Neural cell (in vitro differentiated cells): ENCODE results near the gene WDR11. TPM values are rescaled to one million over a fixed set of nuclear protein-coding genes. Genes with fewer than 3 reads are reported as not detected.

Experiments used
- H2AFZ ChIP-seq: fragments of 200-600, 300-800 bp; sonication (generic), shearing (Covaris generic); 2 replicates; pipeline ENCODE4 v1.6.0; 2014; ENCODE audit warnings: low read depth, mild to moderate bottlenecking, antibody characterized with exemption, low read length, moderate library complexity
- H3F3A ChIP-seq: fragments of 200-600 bp; shearing (Covaris generic); 2 replicates; pipeline ENCODE4 v1.6.1; 2016; ENCODE audit warnings: mild to moderate bottlenecking, moderate library complexity, mixed read lengths, antibody characterized with exemption, low read length; ENCODE audit not compliant: insufficient read depth, poor library complexity, severe bottlenecking
- H3K27ac ChIP-seq: fragments of 200-600, 300-800 bp; sonication (generic), shearing (Covaris generic); 2 replicates; pipeline ENCODE4 v1.5.1; 2014; ENCODE audit warnings: mild to moderate bottlenecking, low read length, moderate library complexity
- H3K27me3 ChIP-seq: fragments of 300-800, 200-600 bp; sonication (generic), shearing (Covaris generic); 2 replicates; pipeline ENCODE4 v1.6.0; 2014; ENCODE audit warnings: mild to moderate bottlenecking, low read depth, low read length, moderate library complexity; ENCODE audit not compliant: insufficient read depth
- H3K36me3 ChIP-seq: fragments of 300-800, 200-600 bp; sonication (generic), shearing (Covaris generic); 2 replicates; pipeline ENCODE4 v1.5.1; 2014; ENCODE audit warnings: mild to moderate bottlenecking, antibody characterized with exemption, low read length, moderate library complexity; ENCODE audit not compliant: insufficient read depth
- H3K4me2 ChIP-seq: fragments of 300-800, 200-600 bp; sonication (generic), shearing (Covaris generic); 2 replicates; pipeline ENCODE4 v1.6.0; 2014; ENCODE audit warnings: mild to moderate bottlenecking, low read length
- H3K4me3 ChIP-seq: fragments of 300-800, 200-600 bp; sonication (generic), shearing (Covaris generic); 2 replicates; pipeline ENCODE4 v1.5.1; 2014; ENCODE audit warnings: mild to moderate bottlenecking, low read length, moderate library complexity
- H3K79me2 ChIP-seq: fragments of 200-600 bp; shearing (Covaris generic); replicated peaks from 2 replicates; pipeline ENCODE4 v1.6.0; 2014; ENCODE audit warnings: mild to moderate bottlenecking, low read length, moderate library complexity; ENCODE audit not compliant: insufficient read depth
- H3K9ac ChIP-seq: fragments of 300-800, 200-600 bp; sonication (generic), shearing (Covaris generic); 2 replicates; pipeline ENCODE4 v1.6.1; 2016; ENCODE audit warnings: mild to moderate bottlenecking, low read length, mixed read lengths
- H3K9me2 ChIP-seq: fragments of 200-600 bp; shearing (Covaris generic); 2 replicates; pipeline ENCODE4 v1.6.1; 2016; ENCODE audit warnings: mild to moderate bottlenecking, low read length, mixed read lengths; ENCODE audit not compliant: insufficient read depth
- H3K9me3 ChIP-seq: fragments of 200-600, 300-800 bp; sonication (generic), shearing (Covaris generic); 2 replicates; pipeline ENCODE4 v1.6.1; 2016; ENCODE audit warnings: mild to moderate bottlenecking, mixed run types, low read length, moderate library complexity, mixed read lengths
- H4K20me1 ChIP-seq: fragments of 200-600 bp; shearing (Covaris generic); 2 replicates; pipeline ENCODE4 v1.6.1; 2016; ENCODE audit warnings: mild to moderate bottlenecking, mixed run types; ENCODE audit not compliant: insufficient read depth
- EP300 ChIP-seq: fragments of 450-650 bp; conservative IDR thresholded peaks from 2 replicates; pipeline ENCODE4 v1.6.1; 2014; ENCODE audit warnings: antibody characterized with exemption, mild to moderate bottlenecking, moderate library complexity; ENCODE audit not compliant: poor library complexity, severe bottlenecking
- EZH2 ChIP-seq: fragments of 200-600, 300-800 bp; shearing (Covaris generic), sonication (generic); IDR thresholded peaks from 2 replicates; pipeline ENCODE4 v1.6.1; 2014; ENCODE audit warnings: antibody characterized with exemption, low read length, borderline replicate concordance, mild to moderate bottlenecking; ENCODE audit not compliant: insufficient read depth, poor library complexity, severe bottlenecking
- MXI1 ChIP-seq: fragments of 450-650 bp; conservative IDR thresholded peaks from 2 replicates; pipeline ENCODE4 v1.6.1; 2014; ENCODE audit warnings: antibody characterized with exemption, mild to moderate bottlenecking; ENCODE audit not compliant: poor library complexity, severe bottlenecking
- POLR2AphosphoS5 ChIP-seq: IDR thresholded peaks from 2 replicates; pipeline ENCODE4 v1.6.1; 2012
- RAD21 ChIP-seq: fragments of 450-650 bp; conservative IDR thresholded peaks from 2 replicates; pipeline ENCODE4 v1.6.1; 2014; ENCODE audit warnings: antibody characterized with exemption, mild to moderate bottlenecking, moderate library complexity
- SMC3 ChIP-seq: fragments of 450-650 bp; conservative IDR thresholded peaks from 2 replicates; pipeline ENCODE4 v1.6.1; 2014; ENCODE audit warnings: antibody characterized with exemption, mild to moderate bottlenecking, moderate library complexity; ENCODE audit not compliant: poor library complexity
- TAF1 ChIP-seq: IDR thresholded peaks from 2 replicates; pipeline ENCODE4 v1.6.1; 2012; ENCODE audit warnings: low read depth
- polyA plus RNA-seq: library from polyadenylated mRNA; depleted of rRNA; stranded (reverse); fragments of >200 nt; gene quantifications from 2 replicates; pipeline ENCODE4 v1.2.3, GENCODE V29; 2014
- TF ChIP-seq, protein P1 (sequence below): fragments of 450-650 bp; IDR thresholded peaks from 2 replicates; pipeline ENCODE4 v1.5.1; 2014; ENCODE audit warnings: antibody characterized with exemption, mild to moderate bottlenecking, moderate library complexity; ENCODE audit not compliant: poor library complexity, severe bottlenecking
- TF ChIP-seq, protein P2 (sequence below): IDR thresholded peaks from 2 replicates; pipeline ENCODE4 v1.6.1; 2012; ENCODE audit warnings: borderline replicate concordance

WDR11 gene
- polyA plus RNA-seq, 1 donor from 2014 or later = 160 TPM

DNA sequence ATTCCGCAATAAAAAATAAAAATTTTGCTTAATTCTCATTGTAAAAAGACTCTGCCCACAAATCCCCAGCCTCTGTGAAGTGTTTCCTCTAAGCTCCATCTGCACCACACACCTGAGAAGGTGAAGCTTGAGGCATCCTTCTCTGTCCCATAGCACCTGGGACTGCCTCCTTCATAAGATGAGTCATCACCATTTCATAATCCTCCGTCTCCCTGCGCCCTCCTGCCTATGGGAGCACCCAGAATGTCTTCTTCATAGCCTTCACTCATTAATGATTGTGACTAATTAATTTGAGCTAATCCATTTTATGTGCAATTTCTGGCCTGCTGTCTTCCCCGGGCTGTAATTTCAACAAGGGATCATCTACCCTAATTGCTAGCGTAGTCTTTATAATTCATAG, 90.3 kb downstream of the WDR11 start:
- Histone ChIP-seq H4K20me1 (no peaks in the 10 kb centered on the region), H3K27me3 (no peaks in the 10 kb centered on the region), H3K36me3 (no peaks in the 10 kb centered on the region), H2AFZ (no peak overlapping the region), H3K79me2 (no peaks in the 10 kb centered on the region), H3K4me3 (no peak overlapping the region), H3K27ac (no peak overlapping the region), H3K9me2 (no peaks in the 10 kb centered on the region), H3K9ac (no peak overlapping the region), H3K4me2 (no peak overlapping the region), H3F3A (no peaks in the 10 kb centered on the region), H3K9me3 (no peaks in the 10 kb centered on the region)
- TF ChIP-seq, protein P1, sequence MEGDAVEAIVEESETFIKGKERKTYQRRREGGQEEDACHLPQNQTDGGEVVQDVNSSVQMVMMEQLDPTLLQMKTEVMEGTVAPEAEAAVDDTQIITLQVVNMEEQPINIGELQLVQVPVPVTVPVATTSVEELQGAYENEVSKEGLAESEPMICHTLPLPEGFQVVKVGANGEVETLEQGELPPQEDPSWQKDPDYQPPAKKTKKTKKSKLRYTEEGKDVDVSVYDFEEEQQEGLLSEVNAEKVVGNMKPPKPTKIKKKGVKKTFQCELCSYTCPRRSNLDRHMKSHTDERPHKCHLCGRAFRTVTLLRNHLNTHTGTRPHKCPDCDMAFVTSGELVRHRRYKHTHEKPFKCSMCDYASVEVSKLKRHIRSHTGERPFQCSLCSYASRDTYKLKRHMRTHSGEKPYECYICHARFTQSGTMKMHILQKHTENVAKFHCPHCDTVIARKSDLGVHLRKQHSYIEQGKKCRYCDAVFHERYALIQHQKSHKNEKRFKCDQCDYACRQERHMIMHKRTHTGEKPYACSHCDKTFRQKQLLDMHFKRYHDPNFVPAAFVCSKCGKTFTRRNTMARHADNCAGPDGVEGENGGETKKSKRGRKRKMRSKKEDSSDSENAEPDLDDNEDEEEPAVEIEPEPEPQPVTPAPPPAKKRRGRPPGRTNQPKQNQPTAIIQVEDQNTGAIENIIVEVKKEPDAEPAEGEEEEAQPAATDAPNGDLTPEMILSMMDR = no peak
- no peak for TF ChIP-seq SMC3
- TF ChIP-seq, protein P2, sequence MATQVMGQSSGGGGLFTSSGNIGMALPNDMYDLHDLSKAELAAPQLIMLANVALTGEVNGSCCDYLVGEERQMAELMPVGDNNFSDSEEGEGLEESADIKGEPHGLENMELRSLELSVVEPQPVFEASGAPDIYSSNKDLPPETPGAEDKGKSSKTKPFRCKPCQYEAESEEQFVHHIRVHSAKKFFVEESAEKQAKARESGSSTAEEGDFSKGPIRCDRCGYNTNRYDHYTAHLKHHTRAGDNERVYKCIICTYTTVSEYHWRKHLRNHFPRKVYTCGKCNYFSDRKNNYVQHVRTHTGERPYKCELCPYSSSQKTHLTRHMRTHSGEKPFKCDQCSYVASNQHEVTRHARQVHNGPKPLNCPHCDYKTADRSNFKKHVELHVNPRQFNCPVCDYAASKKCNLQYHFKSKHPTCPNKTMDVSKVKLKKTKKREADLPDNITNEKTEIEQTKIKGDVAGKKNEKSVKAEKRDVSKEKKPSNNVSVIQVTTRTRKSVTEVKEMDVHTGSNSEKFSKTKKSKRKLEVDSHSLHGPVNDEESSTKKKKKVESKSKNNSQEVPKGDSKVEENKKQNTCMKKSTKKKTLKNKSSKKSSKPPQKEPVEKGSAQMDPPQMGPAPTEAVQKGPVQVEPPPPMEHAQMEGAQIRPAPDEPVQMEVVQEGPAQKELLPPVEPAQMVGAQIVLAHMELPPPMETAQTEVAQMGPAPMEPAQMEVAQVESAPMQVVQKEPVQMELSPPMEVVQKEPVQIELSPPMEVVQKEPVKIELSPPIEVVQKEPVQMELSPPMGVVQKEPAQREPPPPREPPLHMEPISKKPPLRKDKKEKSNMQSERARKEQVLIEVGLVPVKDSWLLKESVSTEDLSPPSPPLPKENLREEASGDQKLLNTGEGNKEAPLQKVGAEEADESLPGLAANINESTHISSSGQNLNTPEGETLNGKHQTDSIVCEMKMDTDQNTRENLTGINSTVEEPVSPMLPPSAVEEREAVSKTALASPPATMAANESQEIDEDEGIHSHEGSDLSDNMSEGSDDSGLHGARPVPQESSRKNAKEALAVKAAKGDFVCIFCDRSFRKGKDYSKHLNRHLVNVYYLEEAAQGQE = no peak
- no peak for TF ChIP-seq TAF1
- no peak for TF ChIP-seq EZH2
- no peak for TF ChIP-seq POLR2AphosphoS5
- no peak for TF ChIP-seq EP300
- TF ChIP-seq MXI1 = no peak
- TF ChIP-seq RAD21 = no peak

DNA sequence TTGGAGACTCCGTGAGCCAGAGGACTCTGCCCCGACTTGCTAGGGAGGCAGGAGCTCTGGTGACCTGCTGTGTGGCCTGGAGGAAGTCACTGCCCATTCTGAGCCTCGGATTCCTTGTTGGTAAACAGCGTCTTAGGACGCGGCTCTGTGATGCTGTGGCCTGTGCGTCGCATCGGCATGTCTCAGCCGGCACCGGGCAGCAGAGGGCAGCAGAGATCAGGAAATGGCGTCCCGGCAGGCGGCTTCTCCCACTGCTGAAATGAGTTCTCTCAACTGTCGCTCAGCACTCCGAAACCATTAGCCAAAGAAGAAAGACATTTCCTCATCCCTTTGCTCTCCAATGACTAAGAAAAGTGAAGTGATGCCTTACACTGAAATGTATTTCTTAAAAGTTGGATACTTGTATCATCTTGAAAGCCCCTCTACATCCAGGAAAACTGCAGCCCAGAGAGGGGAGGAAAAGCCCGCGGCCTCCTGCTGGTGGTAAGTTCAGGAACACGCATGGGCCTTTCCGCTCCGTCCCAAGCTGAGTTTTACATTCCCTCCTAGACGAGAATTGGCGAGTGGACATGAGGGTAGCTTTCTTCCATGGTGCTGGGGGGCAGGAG, 91.7 kb downstream of the WDR11 start:
- Histone ChIP-seq H3K9me2 (no peaks in the 10 kb centered on the region), H3K9ac (peak overlapping the region; percentile 14), H3K9me3 (no peaks in the 10 kb centered on the region), H3K36me3 (no peaks in the 10 kb centered on the region), H3K4me3 (peak overlapping the region; percentile 9), H4K20me1 (no peaks in the 10 kb centered on the region), H2AFZ (no peak overlapping the region), H3K27ac (no peak overlapping the region), H3K4me2 (no peak overlapping the region), H3K79me2 (no peaks in the 10 kb centered on the region), H3K27me3 (no peaks in the 10 kb centered on the region), H3F3A (no peaks in the 10 kb centered on the region)
- TF ChIP-seq TAF1 (no peak), SMC3 (peak; percentile 98), RAD21 (peak; percentile 98), EZH2 (no peak), EP300 (no peak), POLR2AphosphoS5 (no peak), MXI1 (peak; percentile 1)
- TF ChIP-seq, protein P1 = peak; percentile 97
- TF ChIP-seq, protein P2 = no peak
